ENCODE data around the gene TPM4. TPM values are rescaled to one million over a fixed set of nuclear protein-coding genes. Genes with fewer than 3 reads are reported as not detected.
"Not testable (repeated sequence)": the region's sequence is repeated elsewhere in the genome, so short reads cannot be mapped to it uniquely, and the experiment has no call there.

Gene TPM4
- total RNA-seq, 1 donor from 2014 or later: 582 TPM

DNA sequence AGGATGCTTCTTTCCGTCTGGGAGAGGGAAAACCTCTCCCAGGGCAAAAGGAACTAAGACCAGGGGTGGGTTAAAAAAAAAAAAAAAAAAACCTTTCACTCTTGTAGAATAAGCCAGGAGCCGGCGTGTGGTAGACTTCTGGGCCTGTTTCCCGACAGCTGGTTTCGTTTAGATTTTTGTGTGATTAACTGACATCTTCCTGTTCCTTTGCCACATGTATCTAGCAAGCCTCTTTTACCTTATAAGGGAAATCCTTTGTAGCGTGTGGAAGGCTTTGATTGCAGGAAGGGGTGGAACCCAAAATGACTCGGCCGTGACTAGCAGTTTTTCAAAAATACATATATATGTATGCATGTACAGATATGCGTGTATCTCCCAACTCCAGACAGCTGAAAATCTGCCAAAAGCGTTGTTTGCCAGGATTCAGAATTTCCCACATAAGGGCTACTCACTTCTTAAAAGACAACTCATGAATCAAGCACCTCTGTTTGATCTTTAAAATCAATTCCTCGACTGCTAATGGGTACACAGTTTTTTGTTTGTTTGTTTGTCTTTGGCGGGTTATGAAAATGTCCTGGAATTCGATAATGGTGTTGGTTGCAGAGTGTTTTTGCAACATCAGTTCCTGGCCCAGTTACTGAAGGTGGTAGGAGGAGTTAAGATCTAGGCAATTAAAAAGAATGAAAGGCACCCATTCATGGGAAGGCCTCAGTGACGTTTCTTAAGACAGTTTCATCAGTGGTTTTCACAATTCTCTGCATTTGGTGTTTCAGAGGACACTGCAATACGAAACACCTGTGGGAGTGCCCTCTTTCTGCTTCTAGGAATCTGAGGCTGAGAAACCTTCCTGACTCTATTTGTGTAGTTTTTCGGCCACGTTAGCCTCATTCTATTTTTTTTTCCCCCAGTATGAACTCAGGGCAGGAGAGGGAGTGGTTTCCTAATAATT is 2.7 kb downstream of the TPM4 start:
- peak overlapping the region; percentile 88 for H3K4me3 Mint-ChIP-seq
- H3K27me3 Mint-ChIP-seq (ENCODE audit: low read depth): no peaks in the 10 kb centered on the region
- peaks cover 23% of the 10 kb centered on the region for H3K36me3 Mint-ChIP-seq
- peaks cover 34% of the 10 kb centered on the region for H3K4me1 Mint-ChIP-seq
- no peak for DNase-seq (ENCODE audit: low spot score in 2 of 2, unreplicated experiment in 2 of 2)
- H3K9me3 Mint-ChIP-seq: no peaks in the 10 kb centered on the region
- TF ChIP-seq, protein P1, sequence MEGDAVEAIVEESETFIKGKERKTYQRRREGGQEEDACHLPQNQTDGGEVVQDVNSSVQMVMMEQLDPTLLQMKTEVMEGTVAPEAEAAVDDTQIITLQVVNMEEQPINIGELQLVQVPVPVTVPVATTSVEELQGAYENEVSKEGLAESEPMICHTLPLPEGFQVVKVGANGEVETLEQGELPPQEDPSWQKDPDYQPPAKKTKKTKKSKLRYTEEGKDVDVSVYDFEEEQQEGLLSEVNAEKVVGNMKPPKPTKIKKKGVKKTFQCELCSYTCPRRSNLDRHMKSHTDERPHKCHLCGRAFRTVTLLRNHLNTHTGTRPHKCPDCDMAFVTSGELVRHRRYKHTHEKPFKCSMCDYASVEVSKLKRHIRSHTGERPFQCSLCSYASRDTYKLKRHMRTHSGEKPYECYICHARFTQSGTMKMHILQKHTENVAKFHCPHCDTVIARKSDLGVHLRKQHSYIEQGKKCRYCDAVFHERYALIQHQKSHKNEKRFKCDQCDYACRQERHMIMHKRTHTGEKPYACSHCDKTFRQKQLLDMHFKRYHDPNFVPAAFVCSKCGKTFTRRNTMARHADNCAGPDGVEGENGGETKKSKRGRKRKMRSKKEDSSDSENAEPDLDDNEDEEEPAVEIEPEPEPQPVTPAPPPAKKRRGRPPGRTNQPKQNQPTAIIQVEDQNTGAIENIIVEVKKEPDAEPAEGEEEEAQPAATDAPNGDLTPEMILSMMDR (IDR thresholded peaks at IDR 0.05; ENCODE audit: unreplicated experiment): no peak
- H3K27ac Mint-ChIP-seq: peak overlapping the region; percentile 99

DNA sequence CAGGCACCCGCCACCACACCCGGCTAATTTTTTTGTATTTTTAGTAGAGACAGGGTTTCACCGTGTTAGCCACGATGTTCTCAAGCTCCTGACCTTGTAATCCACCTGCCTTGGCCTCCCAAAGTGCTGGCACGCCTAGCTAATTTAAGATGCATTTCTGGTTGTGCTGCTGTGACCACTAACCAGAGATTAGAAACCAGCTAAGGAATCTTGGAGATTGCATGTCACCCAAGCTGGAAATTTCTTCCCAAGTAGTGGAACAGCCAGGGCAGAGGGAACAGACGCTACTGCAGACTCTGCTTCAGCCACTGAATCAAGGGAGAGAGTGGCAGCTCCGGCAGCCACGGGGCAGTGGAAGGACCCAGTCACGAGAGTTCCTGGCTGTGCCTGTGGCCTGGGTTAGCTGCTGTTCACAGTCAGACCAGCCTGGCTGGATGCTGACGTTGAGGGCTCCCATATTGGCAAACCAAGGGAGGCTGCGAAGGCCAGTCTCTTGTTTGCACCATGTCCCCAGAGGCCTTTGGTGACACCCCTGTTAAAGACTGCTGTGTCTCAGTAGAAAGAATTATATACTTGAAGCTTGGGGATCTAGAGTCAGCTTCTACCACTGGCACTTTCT is 7.9 kb downstream of the TPM4 start:
- Mint-ChIP-seq H3K4me1 (peaks cover 32% of the 10 kb centered on the region), H3K9me3 (no peaks in the 10 kb centered on the region), H3K36me3 (peaks cover 48% of the 10 kb centered on the region), H3K4me3 (no peak overlapping the region), H3K27me3 (ENCODE audit: low read depth) (no peaks in the 10 kb centered on the region), H3K27ac (peak overlapping the region; percentile 66)
- TF ChIP-seq, protein P1 (IDR thresholded peaks at IDR 0.05; ENCODE audit: unreplicated experiment): no peak
- DNase-seq (ENCODE audit: low spot score in 2 of 2, unreplicated experiment in 2 of 2): no peak

DNA sequence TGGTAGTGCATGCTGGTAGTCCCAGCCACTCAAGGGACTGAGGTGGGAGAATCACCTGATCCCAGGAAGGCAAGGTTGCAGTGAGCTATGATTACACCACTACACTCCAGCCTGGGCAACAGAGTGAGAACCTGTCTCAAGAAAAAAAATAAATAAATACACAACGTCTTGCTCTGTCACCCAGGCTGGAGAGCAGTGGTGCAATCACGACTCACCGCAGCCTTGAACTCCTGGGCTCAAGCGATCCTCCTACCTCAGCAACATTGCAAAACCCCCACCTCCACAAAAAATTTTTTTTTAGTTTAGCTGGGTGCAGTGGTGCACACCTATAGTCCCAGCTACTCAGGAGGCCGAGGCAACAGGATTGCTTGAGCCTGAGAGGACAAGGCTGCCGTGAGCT is 8.8 kb downstream of the TPM4 start:
- Mint-ChIP-seq H3K9me3 (no peaks in the 10 kb centered on the region), H3K27ac (no peak overlapping the region)

DNA sequence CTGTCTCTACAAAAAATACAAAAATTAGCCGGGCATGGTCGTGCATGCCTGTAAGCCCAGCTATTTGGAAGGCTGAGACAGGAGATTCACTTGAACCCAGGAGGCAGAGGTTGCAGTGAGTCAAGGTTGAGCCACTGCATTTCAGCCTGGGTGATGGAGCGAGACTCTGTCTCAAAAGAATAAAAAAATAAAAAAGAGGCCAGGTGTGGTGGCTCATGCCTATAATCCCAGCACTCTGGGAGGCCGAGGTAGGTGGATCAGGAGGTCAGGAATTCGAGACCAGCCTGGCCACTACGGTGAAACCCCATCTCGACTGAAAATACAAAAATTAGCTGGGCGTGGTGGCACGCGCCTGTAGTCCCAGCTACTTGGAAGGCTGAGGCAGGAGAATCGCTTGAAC is 11.1 kb downstream of the TPM4 start:
- peaks cover 52% of the 10 kb centered on the region for H3K36me3 Mint-ChIP-seq
- H3K4me3 Mint-ChIP-seq; H3K9me3 Mint-ChIP-seq; DNase-seq (ENCODE audit: low spot score in 2 of 2, unreplicated experiment in 2 of 2); H3K27me3 Mint-ChIP-seq (ENCODE audit: low read depth): not testable (repeated sequence)
- peaks cover 30% of the 10 kb centered on the region for H3K4me1 Mint-ChIP-seq
- H3K27ac Mint-ChIP-seq: peak overlapping the region; percentile 16

More for the DNA sequence above, 8.8 kb downstream of the TPM4 start:
- TF ChIP-seq, protein P1 (IDR thresholded peaks at IDR 0.05; ENCODE audit: unreplicated experiment): no peak
- Mint-ChIP-seq H3K4me3 (no peak overlapping the region), H3K27me3 (ENCODE audit: low read depth) (no peaks in the 10 kb centered on the region), H3K4me1 (peaks cover 36% of the 10 kb centered on the region), H3K36me3 (peaks cover 53% of the 10 kb centered on the region)
- DNase-seq (ENCODE audit: low spot score in 2 of 2, unreplicated experiment in 2 of 2): no peak

DNA sequence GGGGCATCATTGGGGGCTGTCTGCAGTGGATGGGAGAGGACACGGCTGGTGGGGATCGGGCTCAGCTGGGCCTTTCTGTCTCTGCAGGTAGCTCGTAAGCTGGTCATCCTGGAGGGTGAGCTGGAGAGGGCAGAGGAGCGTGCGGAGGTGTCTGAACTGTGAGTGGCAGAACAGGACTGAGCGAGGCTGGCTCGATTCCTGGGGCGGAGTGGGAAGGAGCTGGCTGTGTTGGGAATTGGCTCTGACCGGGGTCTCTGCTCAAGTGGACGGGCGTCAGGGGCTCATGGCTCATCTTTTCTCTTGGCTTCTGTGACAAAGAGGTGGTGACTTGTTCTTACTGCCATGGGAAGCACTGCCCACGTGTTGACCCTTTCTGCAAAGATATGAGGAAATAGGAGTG is 11.6 kb downstream of the TPM4 start:
- Mint-ChIP-seq H3K4me1 (peaks cover 30% of the 10 kb centered on the region), H3K36me3 (peaks cover 52% of the 10 kb centered on the region), H3K27me3 (ENCODE audit: low read depth) (no peaks in the 10 kb centered on the region), H3K4me3 (no peak overlapping the region), H3K9me3 (no peaks in the 10 kb centered on the region), H3K27ac (peak overlapping the region; percentile 96)
- TF ChIP-seq, protein P1 (IDR thresholded peaks at IDR 0.05; ENCODE audit: unreplicated experiment): no peak
- DNase-seq (ENCODE audit: low spot score in 2 of 2, unreplicated experiment in 2 of 2): no peak
